ENCODE results near the gene PREB.

The PREB gene

GRCh38 chr2:27152796-27153464 lies 18.5 kb upstream of the PREB start:
- DNase-seq (ENCODE audit: low read depth) = peak; percentile 58

GRCh38 chr2:27152102-27152795 lies 17.8 kb upstream of the PREB start:
- DNase-seq (ENCODE audit: low read depth) = no peak

GRCh38 chr2:27150639-27151230 lies 16.3 kb upstream of the PREB start:
- DNase-seq (ENCODE audit: low read depth) = no peak

- no peak for DNase-seq (ENCODE audit: low read depth)
Observed at GRCh38 chr2:27149570-27150405, 15.4 kb upstream of the PREB start.

GRCh38 chr2:27148801-27149439 lies 14.5 kb upstream of the PREB start, which contains the start of gene TCF23:
TCF23 (plus strand) TSS chr2:27149004; CDS start chr2:27149134, 130 bp downstream.
- no peak for DNase-seq (ENCODE audit: low read depth)

GRCh38 chr2:27147935-27148334 lies 13.5 kb upstream of the PREB start:
- no peak for DNase-seq (ENCODE audit: low read depth)

GRCh38 chr2:27145682-27146081 lies 11.2 kb upstream of the PREB start:
- no peak for DNase-seq (ENCODE audit: low read depth)

- DNase-seq (ENCODE audit: low read depth) = no peak
Observed at GRCh38 chr2:27143285-27143684, 8.8 kb upstream of the PREB start.

- DNase-seq (ENCODE audit: low read depth) = no peak
Observed at GRCh38 chr2:27139310-27139709, 4.9 kb upstream of the PREB start, which contains the start of gene PRR30. PRR30 (minus strand) TSS chr2:27139410; CDS start chr2:27138329, 1,081 bp downstream.

- no peak for DNase-seq (ENCODE audit: low read depth)
Observed at GRCh38 chr2:27138111-27138510, 3.7 kb upstream of the PREB start.

GRCh38 chr2:27137322-27137935 lies 3.0 kb upstream of the PREB start:
- no peak for DNase-seq (ENCODE audit: low read depth)

GRCh38 chr2:27136751-27137150 lies 2.3 kb upstream of the PREB start:
- no peak for DNase-seq (ENCODE audit: low read depth)

- no peak for DNase-seq (ENCODE audit: low read depth)
Observed at GRCh38 chr2:27135478-27135955, 1.1 kb upstream of the PREB start.

GRCh38 chr2:27134781-27135477 lies 493 bp upstream of the PREB start:
- DNase-seq (ENCODE audit: low read depth) = no peak

GRCh38 chr2:27133195-27133875 lies 1.1 kb downstream of the PREB start:
- peak; percentile 13 for DNase-seq (ENCODE audit: low read depth)

- DNase-seq (ENCODE audit: low read depth) = no peak
Observed at GRCh38 chr2:27131429-27131828, 3.0 kb downstream of the PREB start.

GRCh38 chr2:27130396-27130795 lies 4.0 kb downstream of the PREB start:
- DNase-seq (ENCODE audit: low read depth) = no peak

- DNase-seq (ENCODE audit: low read depth) = no peak
Observed at GRCh38 chr2:27128668-27129571, 5.5 kb downstream of the PREB start.
